Erythroblast (primary cell): ENCODE data around the gene PSMD12.

Experiments used
- GATA1 ChIP-seq: IDR thresholded peaks from 2 replicates; pipeline ENCODE4 v1.6.1; 2011; ENCODE audit warnings: low read depth, mild to moderate bottlenecking, control low read depth, low read length, moderate library complexity
- POLR2A ChIP-seq: IDR thresholded peaks from 2 replicates; pipeline ENCODE4 v1.6.1; 2011; ENCODE audit warnings: mild to moderate bottlenecking, low read length

DNA sequence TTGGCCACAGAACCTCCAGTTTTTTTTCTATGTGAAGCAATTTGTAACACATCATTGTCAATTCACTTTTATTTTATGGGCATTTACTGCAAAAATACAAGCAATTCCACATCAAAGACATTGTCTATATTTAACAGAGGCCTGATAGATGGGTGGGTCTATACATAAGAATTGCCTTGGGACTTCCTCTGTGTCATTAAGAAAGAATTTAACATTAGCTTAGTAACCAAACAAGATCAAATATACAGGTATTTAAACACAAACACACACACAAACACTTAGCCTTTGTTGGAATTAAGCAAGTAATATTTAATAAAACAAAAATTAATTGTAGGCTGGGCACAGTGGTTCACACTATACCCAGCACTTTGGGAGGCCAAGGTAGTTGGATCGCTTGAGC is 6.4 kb upstream of the PSMD12 start:
- no peak for TF ChIP-seq POLR2A
- no peak for TF ChIP-seq GATA1
